Esophagus squamous epithelium (tissue), 5 donors: ENCODE data around the gene JOSD1. TPM values are rescaled to one million over a fixed set of nuclear protein-coding genes. Genes with fewer than 3 reads are reported as not detected.
A peak's percentile ranks its signal among the peaks of the same experiment; 100 is the strongest.

Experiments
- DNase-seq: peaks from one replicate; lab custom pipeline; 2025; lab: John Stamatoyannopoulos, UW
- H3K27ac ChIP-seq, 4 donors: fragments of 200-600 bp; sonication (generic); one replicate each; pipeline ENCODE4 v1.5.1; 2016 to 2019; ENCODE audit warnings: mild to moderate bottlenecking in 1 of 4
- H3K27me3 ChIP-seq, 4 donors: fragments of 200-600 bp; sonication (generic); 1 replicate in 3 of 4; 2 replicates in 1 of 4; pipeline versions ENCODE4 v1.5.1 to v1.6.0; 2017 to 2021; ENCODE audit warnings: antibody characterized with exemption in 1 of 4
- H3K36me3 ChIP-seq, 3 donors: fragments of 200-600 bp; sonication (generic); one replicate each; pipeline ENCODE4 v1.5.1; 2016 to 2019
- H3K4me1 ChIP-seq, 3 donors: fragments of 200-600 bp; sonication (generic); one replicate each; pipeline ENCODE4 v1.5.1; 2017 to 2019
- H3K4me3 ChIP-seq, 4 donors: fragments of 200-600 bp; sonication (generic); 1 replicate in 3 of 4; 2 replicates in 1 of 4; pipeline ENCODE4 v1.5.1; 2016 to 2019; ENCODE audit warnings: mild to moderate bottlenecking in 2 of 4, moderate library complexity in 1 of 4
- H3K9me3 ChIP-seq, 3 donors: fragments of 200-600 bp; sonication (generic); one replicate each; pipeline ENCODE4 v1.5.1; 2016 to 2019
- CTCF ChIP-seq, 6 experiments: fragments of 450-650 bp in 4 of 6; fragments of 200-600 bp in 2 of 6; sonication (generic) in 2 of 6; IDR thresholded peaks; one replicate each; pipeline ENCODE4 v1.5.1; 2016 to 2019; ENCODE audit warnings: antibody characterized with exemption in 6 of 6, mild to moderate bottlenecking in 4 of 6, moderate library complexity in 4 of 6
- POLR2A ChIP-seq, 4 donors: fragments of 450-650 bp; IDR thresholded peaks; one replicate each; pipeline ENCODE4 v1.6.1; 2017; ENCODE audit warnings: antibody characterized with exemption in 4 of 4, mild to moderate bottlenecking in 4 of 4, moderate library complexity in 3 of 4
- WGBS, 2 donors: methylation state at CpG; one replicate each; pipeline ENCODE4 v1.1.5; 2018; 5-methylcytosine and 5-hydroxymethylcytosine counted together
- intact Hi-C: fragments of 100-400 bp; cut with DNase I; formaldehyde crosslinking; loops from one replicate; pipeline ENCODE4 v1.15.0; 2022
- total RNA-seq, 4 donors: library from RNA; depleted of rRNA; stranded (reverse); fragments of >200 nt; gene quantifications; one replicate each; pipeline ENCODE4 v1.1.0, GENCODE V29; 2016
- donor health status: DM: yes; HTN: yes; CAD: no.

JOSD1 gene
- total RNA-seq, 4 donors from 2014 or later = 27.8 to 48.8 (median 33.1) TPM

- peaks cover 21 to 54% (median 27%) of the 10 kb centered on the region in 3 donors for H3K4me1 ChIP-seq
- intact Hi-C loops = no loop called here
- H3K27ac ChIP-seq = peak overlapping the region; percentile 60 to 83 (median 78)
- no peak overlapping the region for H3K4me3 ChIP-seq
- no peak for DNase-seq
- H3K36me3 ChIP-seq = peaks cover 60 to 88% (median 70%) of the 10 kb centered on the region in 3 donors
- H3K27me3 ChIP-seq = no peaks in the 10 kb centered on the region
- H3K9me3 ChIP-seq = no peaks in the 10 kb centered on the region
- TF ChIP-seq CTCF (IDR thresholded peaks at IDR 0.05) = no peak
- WGBS, 2 donors = 70 to 100% methylated on average over 1 to 4 of the region's 8 CpGs
These were observed 33.1 kb upstream of the JOSD1 start for GRCh38 chr22:38733724-38734381.

- H3K36me3 ChIP-seq = peaks cover 60 to 88% (median 68%) of the 10 kb centered on the region in 3 donors
- 34% methylated on average over 4 of the region's 4 CpGs; no CpG with 5 or more reads in 1 of the 2 donors for WGBS, 2 donors
- no peaks in the 10 kb centered on the region for H3K9me3 ChIP-seq
- TF ChIP-seq POLR2A (IDR thresholded peaks at IDR 0.05) (no peak), CTCF (IDR thresholded peaks at IDR 0.05) (peak; percentile 74 to 89 (median 78))
- H3K4me1 ChIP-seq = peaks cover 21 to 54% (median 27%) of the 10 kb centered on the region in 3 donors
- H3K27me3 ChIP-seq = no peaks in the 10 kb centered on the region
- intact Hi-C loops = no loop called here
- DNase-seq = no peak
- no peak overlapping the region for H3K4me3 ChIP-seq
- H3K27ac ChIP-seq = peak overlapping the region; percentile 60 to 83 (median 78)
These were observed 32.6 kb upstream of the JOSD1 start for GRCh38 chr22:38733329-38733723.

DNA sequence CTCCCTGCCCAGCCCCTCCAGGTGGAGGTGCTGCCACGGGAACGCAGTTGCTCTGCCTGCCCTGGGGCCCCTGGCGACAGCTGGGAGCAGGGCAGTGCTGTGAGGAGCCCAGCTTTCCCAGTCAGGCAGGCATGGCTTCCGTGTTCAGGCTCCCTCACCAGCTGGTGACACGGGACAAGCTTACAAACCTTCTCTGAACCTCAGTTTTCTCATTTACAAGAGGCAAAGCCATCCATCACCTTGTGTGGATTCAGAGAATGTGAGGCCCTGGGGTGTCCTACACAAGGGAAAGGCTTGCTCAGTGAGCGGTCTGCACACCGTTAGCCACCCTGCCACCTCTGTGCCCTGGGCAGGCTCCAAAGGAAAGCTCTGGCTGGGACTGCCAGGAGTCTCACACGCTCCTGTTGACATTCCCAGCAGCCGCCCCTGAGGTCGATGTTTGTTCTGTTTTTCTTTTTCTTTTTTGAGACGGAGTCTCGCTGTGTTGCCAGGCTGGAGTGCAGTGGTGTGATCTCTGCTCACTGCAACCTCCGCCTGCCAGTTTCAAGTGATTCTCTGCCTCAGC lies 31.6 kb upstream of the JOSD1 start:
- H3K27me3 ChIP-seq = no peaks in the 10 kb centered on the region
- H3K4me1 ChIP-seq = peaks cover 21 to 54% (median 27%) of the 10 kb centered on the region in 3 donors
- H3K27ac ChIP-seq = peak overlapping the region in 3 of 4 donors; percentile 75 to 83 (median 82)
- no peak for DNase-seq
- intact Hi-C loops = no loop called here
- TF ChIP-seq CTCF (IDR thresholded peaks at IDR 0.05) (no peak), POLR2A (IDR thresholded peaks at IDR 0.05) (no peak)
- no peaks in the 10 kb centered on the region for H3K9me3 ChIP-seq
- 51 to 64% methylated on average over 5 to 10 of the region's 13 CpGs for WGBS, 2 donors
- H3K4me3 ChIP-seq = no peak overlapping the region
- peaks cover 60 to 88% (median 68%) of the 10 kb centered on the region in 3 donors for H3K36me3 ChIP-seq

GRCh38 chr22:38731703-38732161 lies 31.0 kb upstream of the JOSD1 start:
- TF ChIP-seq POLR2A (IDR thresholded peaks at IDR 0.05) (no peak), CTCF (IDR thresholded peaks at IDR 0.05) (no peak)
- Histone ChIP-seq H3K27ac (peak overlapping the region in 2 of 4 donors; percentile 82 to 83), H3K4me1 (peaks cover 21 to 54% (median 27%) of the 10 kb centered on the region in 3 donors), H3K4me3 (no peak overlapping the region), H3K9me3 (no peaks in the 10 kb centered on the region), H3K27me3 (no peaks in the 10 kb centered on the region), H3K36me3 (peaks cover 60 to 88% (median 70%) of the 10 kb centered on the region in 3 donors)
- intact Hi-C loops = no loop called here
- no peak for DNase-seq
- WGBS, 2 donors = 68 to 96% methylated on average over 3 to 4 of the region's 6 CpGs

DNA sequence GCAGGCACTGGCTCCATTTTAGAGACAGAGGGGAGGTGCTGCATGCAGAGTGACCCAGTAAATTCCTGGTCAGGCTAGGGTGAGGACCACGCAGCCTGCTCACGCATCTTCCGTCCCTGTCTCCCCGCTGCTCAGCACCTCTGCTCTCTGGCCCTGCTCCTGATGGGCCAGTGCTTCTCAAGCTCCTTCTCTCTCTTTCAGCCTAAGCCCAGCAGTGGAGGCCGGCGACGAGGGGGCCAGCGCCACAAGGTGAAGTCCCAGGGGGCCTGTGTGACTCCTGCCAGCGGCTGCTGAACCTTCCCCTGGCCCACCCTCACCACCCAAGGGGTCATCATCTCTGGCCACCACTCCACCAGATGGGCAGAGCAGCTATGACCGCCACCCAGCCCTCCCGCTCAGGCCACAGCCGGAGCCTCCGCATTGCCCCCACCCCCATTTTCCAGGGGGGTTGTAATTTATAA lies 29.7 kb upstream of the JOSD1 start:
- no peaks in the 10 kb centered on the region for H3K9me3 ChIP-seq
- 92 to 100% methylated on average over 5 to 13 of the region's 13 CpGs for WGBS, 2 donors
- peaks cover 60 to 88% (median 72%) of the 10 kb centered on the region in 3 donors for H3K36me3 ChIP-seq
- intact Hi-C loops = no loop called here
- H3K27ac ChIP-seq = no peak overlapping the region
- H3K4me1 ChIP-seq = peaks cover 21 to 42% (median 27%) of the 10 kb centered on the region in 3 donors
- no peak overlapping the region for H3K4me3 ChIP-seq
- DNase-seq = no peak
- no peaks in the 10 kb centered on the region for H3K27me3 ChIP-seq
- TF ChIP-seq POLR2A (IDR thresholded peaks at IDR 0.05) (no peak), CTCF (IDR thresholded peaks at IDR 0.05) (no peak)
